DOHH2 (cell line): ENCODE measurements around the gene TMPRSS9.

ENCODE experiments used
- H3F3A ChIP-seq: fragments of 200-600 bp; sonication (generic), shearing (Covaris generic); 2 replicates; pipeline ENCODE4 v1.6.0; 2016; ENCODE audit warnings: antibody characterized with exemption, mild to moderate bottlenecking; ENCODE audit not compliant: control insufficient read depth, insufficient read depth
- H3K27ac ChIP-seq: fragments of 200-600 bp; sonication (generic); 2 replicates; pipeline ENCODE4 v1.5.1; 2014; ENCODE audit warnings: low read depth, mild to moderate bottlenecking, low read length, moderate library complexity
- H3K27me3 ChIP-seq: fragments of 200-600 bp; sonication (generic); 2 replicates; pipeline ENCODE4 v1.6.1; 2014; ENCODE audit warnings: mild to moderate bottlenecking, low read length, mixed read lengths; ENCODE audit not compliant: control insufficient read depth
- H3K36me3 ChIP-seq: fragments of 200-600 bp; sonication (generic); 2 replicates; pipeline ENCODE4 v1.6.1; 2014; ENCODE audit warnings: mild to moderate bottlenecking, low read length, moderate library complexity, mixed read lengths; ENCODE audit not compliant: control insufficient read depth
- H3K4me1 ChIP-seq: fragments of 200-600 bp; sonication (generic); 2 replicates; pipeline ENCODE4 v1.6.1; 2014; ENCODE audit warnings: mild to moderate bottlenecking, low read length, mixed read lengths; ENCODE audit not compliant: control insufficient read depth
- H3K4me2 ChIP-seq: fragments of 200-600 bp; sonication (generic); 2 replicates; pipeline ENCODE4 v1.6.0; 2014; ENCODE audit warnings: mild to moderate bottlenecking, low read length, moderate library complexity
- H3K4me3 ChIP-seq: fragments of 200-600 bp; sonication (generic); 2 replicates; pipeline ENCODE4 v1.5.1; 2014; ENCODE audit warnings: mild to moderate bottlenecking, low read length, mixed read lengths
- H3K79me2 ChIP-seq: fragments of 200-600 bp; sonication (generic); 2 replicates; pipeline ENCODE4 v1.6.1; 2014; ENCODE audit warnings: mild to moderate bottlenecking, low read length, mixed read lengths; ENCODE audit not compliant: control insufficient read depth
- H3K9me2 ChIP-seq: fragments of 200-600 bp; sonication (generic); replicated peaks from 2 replicates; pipeline ENCODE4 v1.6.1; 2014; ENCODE audit warnings: mild to moderate bottlenecking, low read length, mixed read lengths; ENCODE audit not compliant: control insufficient read depth
- H3K9me3 ChIP-seq: fragments of 200-600 bp; sonication (generic); 2 replicates; pipeline ENCODE4 v1.6.1; 2014; ENCODE audit warnings: antibody characterized with exemption, low read length, mixed read lengths; ENCODE audit not compliant: control insufficient read depth, insufficient read depth
- H4K20me1 ChIP-seq: fragments of 200-600 bp; sonication (generic); 2 replicates; pipeline ENCODE4 v1.6.0; 2014; ENCODE audit warnings: low read depth, mild to moderate bottlenecking, antibody characterized with exemption, low read length, moderate library complexity; ENCODE audit not compliant: control insufficient read depth, insufficient read depth
- CTCF ChIP-seq: fragments of 200-600 bp; sonication (generic); IDR thresholded peaks from one replicate; pipeline ENCODE4 v1.5.1; 2014; ENCODE audit warnings: antibody characterized with exemption, mild to moderate bottlenecking, low read depth, low read length; ENCODE audit not compliant: poor library complexity, severe bottlenecking
- EZH2phosphoT487 ChIP-seq: fragments of 200-600 bp; sonication (generic); IDR thresholded peaks from 2 replicates; pipeline ENCODE4 v1.6.1; 2017; ENCODE audit warnings: borderline replicate concordance, mild to moderate bottlenecking, antibody characterized with exemption, low read length, moderate library complexity, mixed read lengths

TMPRSS9 gene

GRCh38 chr19:2374808-2375207, 14.7 kb downstream of the TMPRSS9 start:
- Histone ChIP-seq H3K27me3 (0 out of 2 replicates have a peak, but pooled peaks cover 2% of the 10 kb centered on the region), H4K20me1 (no peaks in the 10 kb centered on the region), H3K9me2 (no peaks in the 10 kb centered on the region), H3K4me2 (no peak overlapping the region), H3K4me3 (no peak overlapping the region), H3K9me3 (peaks cover 21% of the 10 kb centered on the region), H3K4me1 (peaks cover 1% of the 10 kb centered on the region; the same call in 1 of the 2 replicates), H3F3A (0 out of 2 replicates have a peak, but pooled peaks cover 2% of the 10 kb centered on the region), H3K79me2 (no peaks in the 10 kb centered on the region), H3K36me3 (no peaks in the 10 kb centered on the region), H3K27ac (no peak overlapping the region)
- TF ChIP-seq CTCF (no peak), EZH2phosphoT487 (no peak)

GRCh38 chr19:2375353-2376121, 15.5 kb downstream of the TMPRSS9 start:
- Histone ChIP-seq H3K27ac (no peak overlapping the region), H3K36me3 (no peaks in the 10 kb centered on the region), H3K27me3 (0 out of 2 replicates have a peak, but pooled peaks cover 2% of the 10 kb centered on the region), H4K20me1 (no peaks in the 10 kb centered on the region), H3K79me2 (no peaks in the 10 kb centered on the region), H3K9me2 (no peaks in the 10 kb centered on the region), H3K4me3 (no peak overlapping the region), H3K4me2 (no peak overlapping the region), H3K4me1 (no peaks in the 10 kb centered on the region), H3K9me3 (peaks cover 21% of the 10 kb centered on the region), H3F3A (0 out of 2 replicates have a peak, but pooled peaks cover 2% of the 10 kb centered on the region)
- TF ChIP-seq EZH2phosphoT487 (no peak), CTCF (no peak)

GRCh38 chr19:2376784-2377519, 16.9 kb downstream of the TMPRSS9 start:
- Histone ChIP-seq H3K4me1 (no peaks in the 10 kb centered on the region), H3K4me3 (no peak overlapping the region), H3K36me3 (no peaks in the 10 kb centered on the region), H3F3A (0 out of 2 replicates have a peak, but pooled peaks cover 2% of the 10 kb centered on the region), H3K9me3 (peaks cover 24% of the 10 kb centered on the region), H3K27ac (no peak overlapping the region), H3K79me2 (no peaks in the 10 kb centered on the region), H3K27me3 (0 out of 2 replicates have a peak, but pooled peaks cover 2% of the 10 kb centered on the region), H4K20me1 (no peaks in the 10 kb centered on the region), H3K9me2 (no peaks in the 10 kb centered on the region), H3K4me2 (no peak overlapping the region)
- no peak for TF ChIP-seq EZH2phosphoT487
- no peak for TF ChIP-seq CTCF
